ENCODE results near the gene DNAH10. TPM values are rescaled to one million over a fixed set of nuclear protein-coding genes. Genes with fewer than 3 reads are reported as not detected.

Gene DNAH10
- total RNA-seq, 1 experiment from 2014 or later: 0.39 TPM

DNA sequence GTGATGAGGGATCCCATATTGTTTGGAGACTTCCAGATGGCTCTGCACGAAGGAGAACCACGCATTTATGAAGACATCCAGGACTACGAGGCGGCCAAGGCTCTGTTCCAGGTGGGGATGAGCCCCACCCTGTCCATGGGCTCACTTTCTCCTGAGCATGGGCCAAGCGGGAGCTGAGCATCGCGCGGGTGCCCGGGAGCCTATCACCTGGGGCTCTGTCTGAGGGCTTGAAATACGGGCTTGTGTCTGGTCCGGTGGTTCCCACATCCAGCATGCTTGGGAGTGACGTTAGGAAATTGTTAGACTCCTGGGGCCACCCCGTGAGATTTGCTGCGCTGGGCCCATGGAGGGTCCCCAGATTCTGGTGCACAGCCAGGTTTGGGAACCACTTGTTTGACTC, 117.6 kb downstream of the DNAH10 start:
- in situ Hi-C loops (cut with HindIII; ENCODE audit: low pct_unique_long_range_greater_than_20kb, low sequenced_read_pairs) (no loop called here), intact Hi-C loops (cut with micrococcal nuclease; ENCODE audit: unreplicated experiment) (no loop called here)
- Histone ChIP-seq H3K27ac (ENCODE audit: low read length) (no peak overlapping the region), H3K4me3 (ENCODE audit: low read depth in 2 of 2, low read length in 2 of 2) (no peak overlapping the region), H3K4me1 (ENCODE audit: control insufficient read depth, insufficient read depth, low read length) (no peaks in the 10 kb centered on the region), H3K9me3 (ENCODE audit: control insufficient read depth, insufficient read depth, low read depth, low read length) (no peaks in the 10 kb centered on the region), H3K27me3 (ENCODE audit: control insufficient read depth, insufficient read depth, low read length) (peaks cover 14% of the 10 kb centered on the region), H3K36me3 (ENCODE audit: control insufficient read depth, insufficient read depth, low read length) (no peaks in the 10 kb centered on the region)
- BruUV-seq (replicated peaks): no TSS peak
- ATAC-seq (no peak), DNase-seq (ENCODE audit: low read depth, low spot score) (no peak)
- CTCF ChIA-PET: no interaction called here
- TF ChIP-seq, protein P1, sequence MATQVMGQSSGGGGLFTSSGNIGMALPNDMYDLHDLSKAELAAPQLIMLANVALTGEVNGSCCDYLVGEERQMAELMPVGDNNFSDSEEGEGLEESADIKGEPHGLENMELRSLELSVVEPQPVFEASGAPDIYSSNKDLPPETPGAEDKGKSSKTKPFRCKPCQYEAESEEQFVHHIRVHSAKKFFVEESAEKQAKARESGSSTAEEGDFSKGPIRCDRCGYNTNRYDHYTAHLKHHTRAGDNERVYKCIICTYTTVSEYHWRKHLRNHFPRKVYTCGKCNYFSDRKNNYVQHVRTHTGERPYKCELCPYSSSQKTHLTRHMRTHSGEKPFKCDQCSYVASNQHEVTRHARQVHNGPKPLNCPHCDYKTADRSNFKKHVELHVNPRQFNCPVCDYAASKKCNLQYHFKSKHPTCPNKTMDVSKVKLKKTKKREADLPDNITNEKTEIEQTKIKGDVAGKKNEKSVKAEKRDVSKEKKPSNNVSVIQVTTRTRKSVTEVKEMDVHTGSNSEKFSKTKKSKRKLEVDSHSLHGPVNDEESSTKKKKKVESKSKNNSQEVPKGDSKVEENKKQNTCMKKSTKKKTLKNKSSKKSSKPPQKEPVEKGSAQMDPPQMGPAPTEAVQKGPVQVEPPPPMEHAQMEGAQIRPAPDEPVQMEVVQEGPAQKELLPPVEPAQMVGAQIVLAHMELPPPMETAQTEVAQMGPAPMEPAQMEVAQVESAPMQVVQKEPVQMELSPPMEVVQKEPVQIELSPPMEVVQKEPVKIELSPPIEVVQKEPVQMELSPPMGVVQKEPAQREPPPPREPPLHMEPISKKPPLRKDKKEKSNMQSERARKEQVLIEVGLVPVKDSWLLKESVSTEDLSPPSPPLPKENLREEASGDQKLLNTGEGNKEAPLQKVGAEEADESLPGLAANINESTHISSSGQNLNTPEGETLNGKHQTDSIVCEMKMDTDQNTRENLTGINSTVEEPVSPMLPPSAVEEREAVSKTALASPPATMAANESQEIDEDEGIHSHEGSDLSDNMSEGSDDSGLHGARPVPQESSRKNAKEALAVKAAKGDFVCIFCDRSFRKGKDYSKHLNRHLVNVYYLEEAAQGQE (IDR thresholded peaks at IDR 0.05; ENCODE audit: insufficient read depth in 1 of 2, low read depth in 2 of 2, low read length in 1 of 2): no peak
- TF ChIP-seq SIN3A (IDR thresholded peaks at IDR 0.05; ENCODE audit: borderline replicate concordance, insufficient read depth, low read depth, low read length) (no peak), POLR2AphosphoS5 (IDR thresholded peaks at IDR 0.05; ENCODE audit: low read depth, low read length) (no peak)
- TF ChIP-seq, protein P2, sequence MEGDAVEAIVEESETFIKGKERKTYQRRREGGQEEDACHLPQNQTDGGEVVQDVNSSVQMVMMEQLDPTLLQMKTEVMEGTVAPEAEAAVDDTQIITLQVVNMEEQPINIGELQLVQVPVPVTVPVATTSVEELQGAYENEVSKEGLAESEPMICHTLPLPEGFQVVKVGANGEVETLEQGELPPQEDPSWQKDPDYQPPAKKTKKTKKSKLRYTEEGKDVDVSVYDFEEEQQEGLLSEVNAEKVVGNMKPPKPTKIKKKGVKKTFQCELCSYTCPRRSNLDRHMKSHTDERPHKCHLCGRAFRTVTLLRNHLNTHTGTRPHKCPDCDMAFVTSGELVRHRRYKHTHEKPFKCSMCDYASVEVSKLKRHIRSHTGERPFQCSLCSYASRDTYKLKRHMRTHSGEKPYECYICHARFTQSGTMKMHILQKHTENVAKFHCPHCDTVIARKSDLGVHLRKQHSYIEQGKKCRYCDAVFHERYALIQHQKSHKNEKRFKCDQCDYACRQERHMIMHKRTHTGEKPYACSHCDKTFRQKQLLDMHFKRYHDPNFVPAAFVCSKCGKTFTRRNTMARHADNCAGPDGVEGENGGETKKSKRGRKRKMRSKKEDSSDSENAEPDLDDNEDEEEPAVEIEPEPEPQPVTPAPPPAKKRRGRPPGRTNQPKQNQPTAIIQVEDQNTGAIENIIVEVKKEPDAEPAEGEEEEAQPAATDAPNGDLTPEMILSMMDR (IDR thresholded peaks at IDR 0.05): no peak
- POLR2A ChIA-PET: no interaction called here

DNA sequence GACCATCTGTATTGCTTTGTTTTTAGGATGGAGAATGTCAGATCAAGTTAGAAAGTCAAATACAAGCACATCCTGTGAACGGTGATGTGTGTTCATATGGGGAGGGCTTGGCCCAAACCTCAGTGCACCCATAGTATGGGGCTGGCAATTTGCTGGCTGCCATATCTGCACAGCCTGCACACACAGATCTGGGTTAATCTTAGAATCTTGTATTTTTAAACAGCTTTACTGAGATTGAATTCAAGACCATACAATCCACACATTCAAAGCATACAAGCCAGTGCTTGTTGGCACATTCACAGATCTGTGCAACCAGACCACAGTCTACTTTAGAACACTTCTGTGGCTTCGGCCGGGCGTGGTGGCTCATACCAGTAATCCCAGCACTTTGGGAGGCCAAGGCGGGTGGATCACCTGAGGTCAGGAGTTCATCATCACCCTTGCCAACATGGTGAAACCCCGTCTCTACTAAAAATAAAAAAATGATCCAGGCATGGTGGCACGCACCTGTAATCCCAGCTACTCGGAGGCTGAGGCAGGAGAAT, 120.1 kb downstream of the DNAH10 start:
- Histone ChIP-seq H3K27me3 (ENCODE audit: control insufficient read depth, insufficient read depth, low read length) (peaks cover 29% of the 10 kb centered on the region), H3K36me3 (ENCODE audit: control insufficient read depth, insufficient read depth, low read length) (no peaks in the 10 kb centered on the region), H3K4me1 (ENCODE audit: control insufficient read depth, insufficient read depth, low read length) (peaks cover 6% of the 10 kb centered on the region; the same call in 1 of the 2 replicates), H3K4me3 (ENCODE audit: low read depth in 2 of 2, low read length in 2 of 2) (no peak overlapping the region), H3K27ac (ENCODE audit: low read length) (no peak overlapping the region), H3K9me3 (ENCODE audit: control insufficient read depth, insufficient read depth, low read depth, low read length) (no peaks in the 10 kb centered on the region)
- no peak for DNase-seq (ENCODE audit: low read depth, low spot score)
- TF ChIP-seq, protein P1 (IDR thresholded peaks at IDR 0.05; ENCODE audit: insufficient read depth in 1 of 2, low read depth in 2 of 2, low read length in 1 of 2): no peak
- TF ChIP-seq, protein P2 (IDR thresholded peaks at IDR 0.05): no peak
- BruUV-seq (replicated peaks): no TSS peak
- in situ Hi-C loops (cut with HindIII; ENCODE audit: low pct_unique_long_range_greater_than_20kb, low sequenced_read_pairs): no loop called here
- ATAC-seq: no peak
- ChIA-PET POLR2A (no interaction called here), CTCF (no interaction called here)
- intact Hi-C loops (cut with micrococcal nuclease; ENCODE audit: unreplicated experiment): no loop called here
